ENCODE results near the gene FAM83B.
A peak's percentile ranks its signal among the peaks of the same experiment; 100 is the strongest.
"Not testable (repeated sequence)": the region's sequence is repeated elsewhere in the genome, so short reads cannot be mapped to it uniquely, and the experiment has no call there.

FAM83B gene, protein sequence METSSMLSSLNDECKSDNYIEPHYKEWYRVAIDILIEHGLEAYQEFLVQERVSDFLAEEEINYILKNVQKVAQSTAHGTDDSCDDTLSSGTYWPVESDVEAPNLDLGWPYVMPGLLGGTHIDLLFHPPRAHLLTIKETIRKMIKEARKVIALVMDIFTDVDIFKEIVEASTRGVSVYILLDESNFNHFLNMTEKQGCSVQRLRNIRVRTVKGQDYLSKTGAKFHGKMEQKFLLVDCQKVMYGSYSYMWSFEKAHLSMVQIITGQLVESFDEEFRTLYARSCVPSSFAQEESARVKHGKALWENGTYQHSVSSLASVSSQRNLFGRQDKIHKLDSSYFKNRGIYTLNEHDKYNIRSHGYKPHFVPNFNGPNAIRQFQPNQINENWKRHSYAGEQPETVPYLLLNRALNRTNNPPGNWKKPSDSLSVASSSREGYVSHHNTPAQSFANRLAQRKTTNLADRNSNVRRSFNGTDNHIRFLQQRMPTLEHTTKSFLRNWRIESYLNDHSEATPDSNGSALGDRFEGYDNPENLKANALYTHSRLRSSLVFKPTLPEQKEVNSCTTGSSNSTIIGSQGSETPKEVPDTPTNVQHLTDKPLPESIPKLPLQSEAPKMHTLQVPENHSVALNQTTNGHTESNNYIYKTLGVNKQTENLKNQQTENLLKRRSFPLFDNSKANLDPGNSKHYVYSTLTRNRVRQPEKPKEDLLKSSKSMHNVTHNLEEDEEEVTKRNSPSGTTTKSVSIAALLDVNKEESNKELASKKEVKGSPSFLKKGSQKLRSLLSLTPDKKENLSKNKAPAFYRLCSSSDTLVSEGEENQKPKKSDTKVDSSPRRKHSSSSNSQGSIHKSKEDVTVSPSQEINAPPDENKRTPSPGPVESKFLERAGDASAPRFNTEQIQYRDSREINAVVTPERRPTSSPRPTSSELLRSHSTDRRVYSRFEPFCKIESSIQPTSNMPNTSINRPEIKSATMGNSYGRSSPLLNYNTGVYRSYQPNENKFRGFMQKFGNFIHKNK

DNA sequence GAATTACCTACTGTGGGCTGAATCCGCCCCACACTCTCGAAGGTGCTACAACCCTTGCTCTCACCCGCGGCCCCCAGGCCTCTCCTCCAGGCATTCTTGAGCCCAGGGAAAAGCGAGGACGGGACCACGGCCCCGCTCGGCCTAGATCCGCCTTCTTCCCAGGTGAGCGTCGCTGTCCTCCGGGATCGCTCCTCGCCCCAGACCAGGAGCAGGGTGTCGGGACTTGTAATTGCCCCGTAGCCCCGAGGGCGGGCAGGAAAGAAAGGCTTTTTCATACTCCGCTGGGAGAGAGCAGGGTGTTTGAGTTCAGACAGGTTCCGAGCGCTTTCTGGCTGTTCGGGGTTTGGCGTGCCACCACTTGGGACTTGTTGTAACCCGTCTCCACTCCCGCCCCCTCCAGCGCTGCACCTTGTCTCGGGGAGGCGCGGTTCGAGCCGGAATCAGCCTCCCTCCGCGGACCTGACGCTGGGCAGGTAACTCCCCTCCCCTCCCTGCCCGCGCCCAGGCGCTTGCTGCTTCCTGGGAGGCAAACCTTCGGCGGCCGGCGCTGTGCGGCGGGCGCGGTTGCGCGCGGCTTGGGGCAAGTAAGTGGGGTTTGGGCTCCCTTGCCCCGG, at the start of gene FAM83B:
FAM83B (plus strand) TSS at position 529 of the 614 bp plus-strand sequence. CDS start 23,476 bp downstream, outside the sequence.
- no peak for DNase-seq (ENCODE audit: low spot score)

GRCh38 chr6:54796918-54797317, 49.7 kb upstream of the FAM83B start:
- DNase-seq (ENCODE audit: low spot score), result not testable (repeated sequence)

DNA sequence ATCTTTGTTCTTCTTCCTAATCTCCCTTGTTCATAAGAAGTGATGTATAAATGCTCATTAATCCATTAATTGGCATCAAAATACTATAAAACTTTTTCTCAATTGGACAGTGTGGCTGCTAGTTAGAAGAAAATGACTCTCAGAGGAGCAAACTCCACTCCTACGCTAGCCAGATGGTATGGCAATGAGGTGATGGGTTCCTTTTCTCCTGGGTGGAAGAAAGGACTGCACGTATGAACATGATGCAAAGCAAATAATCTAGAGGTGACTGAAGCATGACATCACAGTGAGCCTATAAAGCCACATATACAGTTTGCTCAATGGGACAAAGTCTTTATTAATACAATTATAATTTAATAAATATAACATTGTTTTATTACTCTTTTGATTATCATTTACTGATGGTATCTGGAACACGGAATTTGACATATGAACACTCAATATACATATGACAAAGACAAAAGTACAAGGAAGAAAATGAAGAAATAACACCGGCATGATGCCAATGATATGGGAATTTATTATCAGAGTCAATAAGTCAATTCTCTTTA, 46.4 kb upstream of the FAM83B start:
- no peak for DNase-seq (ENCODE audit: low spot score)

DNA sequence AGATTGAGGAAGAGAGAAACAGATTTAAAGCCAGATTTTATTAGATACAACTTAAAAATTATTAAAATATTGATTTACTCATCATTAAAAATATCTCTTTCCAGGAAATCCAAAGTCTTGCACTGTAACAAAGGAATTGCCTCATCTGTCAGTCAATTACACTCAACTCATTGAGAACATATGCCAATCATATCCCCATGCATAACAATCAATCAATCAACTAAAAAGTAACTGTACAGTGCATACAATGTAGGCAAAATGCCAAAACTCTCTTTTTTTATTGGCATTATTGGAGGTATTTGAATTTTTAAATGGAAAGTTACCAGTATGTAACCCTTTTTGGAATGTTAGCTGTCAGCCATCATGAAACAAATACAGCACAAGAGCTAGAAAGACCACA, 45.3 kb upstream of the FAM83B start:
- DNase-seq (ENCODE audit: low spot score), result no peak

GRCh38 chr6:54801669-54802068, 44.9 kb upstream of the FAM83B start:
- DNase-seq (ENCODE audit: low spot score), result no peak

- no peak for DNase-seq (ENCODE audit: low spot score)
Observed at GRCh38 chr6:54802775-54803634, 43.6 kb upstream of the FAM83B start.

GRCh38 chr6:54805077-54805476, 41.5 kb upstream of the FAM83B start:
- DNase-seq (ENCODE audit: low spot score), result no peak

DNA sequence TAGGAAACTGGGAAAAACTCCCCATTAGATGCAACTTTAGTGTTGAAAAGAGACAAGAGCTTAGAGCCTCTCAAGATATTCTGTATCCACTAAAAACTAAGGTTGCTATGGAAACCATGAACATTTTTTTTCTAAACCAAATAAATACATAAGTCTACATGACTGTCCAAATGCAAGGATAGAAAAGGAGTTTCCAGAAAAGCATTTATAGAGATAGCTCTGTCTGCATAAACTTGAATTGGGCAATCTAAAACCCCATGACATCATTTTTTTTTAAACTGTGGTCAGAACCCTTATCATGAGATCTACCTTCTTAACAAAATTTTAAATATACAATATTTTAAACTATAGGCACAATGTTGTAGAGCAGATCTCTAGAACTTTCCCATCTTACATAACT, 36.4 kb upstream of the FAM83B start:
- DNase-seq (ENCODE audit: low spot score), result no peak

- DNase-seq (ENCODE audit: low spot score), result no peak
Observed at GRCh38 chr6:54813892-54814291, 32.7 kb upstream of the FAM83B start.

GRCh38 chr6:54817236-54817635, 29.3 kb upstream of the FAM83B start:
- DNase-seq (ENCODE audit: low spot score), result no peak

GRCh38 chr6:54817834-54818233, 28.7 kb upstream of the FAM83B start:
- DNase-seq (ENCODE audit: low spot score), result no peak

DNA sequence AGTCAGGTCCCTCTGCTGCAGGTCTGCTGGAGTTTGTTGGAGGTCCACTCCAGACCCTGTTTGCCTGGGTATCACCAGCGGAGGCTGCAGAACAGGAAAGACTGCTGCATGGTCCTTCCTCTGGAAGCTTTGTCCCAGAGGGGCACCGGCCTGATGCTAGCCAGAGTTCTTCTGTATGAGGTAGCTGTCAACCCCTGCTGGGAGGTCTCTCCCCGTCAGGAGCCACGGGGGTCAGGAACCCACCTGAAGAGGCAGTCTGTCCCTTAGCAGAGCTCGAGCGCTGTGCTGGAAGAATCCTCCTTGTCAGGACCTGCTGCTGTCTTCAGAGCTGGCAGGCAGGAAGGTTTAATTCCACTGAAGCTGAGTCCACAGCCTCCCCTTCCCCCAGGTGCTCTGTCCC, 22.3 kb upstream of the FAM83B start:
- DNase-seq (ENCODE audit: low spot score), result not testable (repeated sequence)

DNA sequence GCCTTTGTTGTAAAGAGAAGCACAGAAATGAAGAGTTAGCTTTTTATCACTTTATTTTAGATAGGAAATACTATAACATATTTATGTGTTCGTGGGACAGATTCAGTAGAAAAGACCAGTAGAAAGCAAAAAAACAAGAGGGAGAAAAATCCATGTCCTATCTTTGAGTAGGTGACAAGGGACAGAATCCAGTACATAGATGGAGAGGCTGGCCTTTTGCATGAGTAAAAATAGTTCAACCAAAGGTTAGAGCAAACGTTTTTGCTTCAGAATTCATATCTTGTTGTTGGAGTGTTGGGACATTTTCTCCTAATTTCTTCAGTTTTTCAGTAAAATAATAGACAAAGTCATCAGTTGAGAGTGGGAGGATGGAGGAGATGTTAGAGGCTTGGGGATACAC, 19.6 kb upstream of the FAM83B start:
- DNase-seq (ENCODE audit: low spot score), result no peak

DNA sequence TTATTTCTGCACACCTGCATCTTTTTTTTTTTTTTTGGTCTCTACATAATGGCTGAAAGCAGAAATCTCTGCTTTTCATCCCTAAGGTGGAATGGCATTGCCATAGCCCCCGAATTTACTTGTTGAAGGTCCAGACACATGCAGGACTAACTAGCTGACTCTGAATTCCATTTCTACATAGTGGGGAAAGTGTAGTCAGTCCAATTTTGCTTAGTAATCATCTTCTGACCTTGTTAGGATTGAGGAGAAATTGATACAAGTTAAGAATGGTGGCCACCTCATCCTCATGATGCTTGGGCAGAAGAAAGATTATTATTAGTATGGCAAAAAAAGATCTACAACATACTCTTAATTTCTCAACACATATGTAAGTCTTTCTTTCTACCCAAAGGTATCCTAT, 16.4 kb upstream of the FAM83B start:
- no peak for DNase-seq (ENCODE audit: low spot score)

- DNase-seq (ENCODE audit: low spot score), result no peak
Observed at GRCh38 chr6:54835176-54835575, 11.4 kb upstream of the FAM83B start.

DNA sequence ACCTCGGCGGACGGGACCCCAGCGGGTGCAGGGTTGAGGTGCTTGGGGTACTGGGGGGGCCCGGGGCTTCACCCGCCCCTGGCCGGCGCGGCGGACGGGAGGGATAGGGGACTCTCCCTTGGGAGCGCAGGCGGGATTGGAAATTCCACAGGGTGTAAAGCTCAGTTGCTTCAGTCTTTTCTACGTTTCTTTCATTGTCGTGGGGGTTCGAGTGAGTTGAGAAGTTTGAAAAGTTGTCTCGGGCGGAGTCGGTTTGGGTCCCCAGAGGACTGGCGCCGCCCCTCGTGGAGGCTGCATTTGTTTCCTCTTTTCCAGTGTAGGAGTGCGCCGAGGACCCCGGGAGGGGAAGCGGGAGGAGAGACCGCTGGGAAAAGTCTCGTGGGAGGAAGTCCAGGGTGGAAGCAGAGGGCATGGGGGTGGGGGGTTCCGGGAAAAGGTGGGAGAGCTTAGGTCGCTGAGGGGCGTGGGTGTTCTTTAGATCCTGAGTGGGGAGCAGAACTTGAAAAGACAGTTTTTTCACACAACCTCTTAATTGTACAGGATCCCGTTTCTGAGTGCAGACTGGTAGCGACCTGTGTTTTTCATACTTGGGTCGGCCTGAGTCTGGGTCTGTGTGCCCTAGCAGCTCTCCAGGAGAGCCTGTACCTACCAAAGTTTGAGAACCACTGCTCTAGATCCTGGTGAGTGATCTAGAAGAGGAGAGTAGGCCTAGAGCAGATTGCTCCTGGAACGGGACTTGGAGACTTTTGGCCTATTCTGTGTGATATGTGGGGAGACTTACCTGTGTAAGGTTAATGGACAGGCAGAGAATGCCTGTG, 495 bp downstream of the FAM83B start:
- peak; percentile 61 for DNase-seq (ENCODE audit: low spot score)

DNA sequence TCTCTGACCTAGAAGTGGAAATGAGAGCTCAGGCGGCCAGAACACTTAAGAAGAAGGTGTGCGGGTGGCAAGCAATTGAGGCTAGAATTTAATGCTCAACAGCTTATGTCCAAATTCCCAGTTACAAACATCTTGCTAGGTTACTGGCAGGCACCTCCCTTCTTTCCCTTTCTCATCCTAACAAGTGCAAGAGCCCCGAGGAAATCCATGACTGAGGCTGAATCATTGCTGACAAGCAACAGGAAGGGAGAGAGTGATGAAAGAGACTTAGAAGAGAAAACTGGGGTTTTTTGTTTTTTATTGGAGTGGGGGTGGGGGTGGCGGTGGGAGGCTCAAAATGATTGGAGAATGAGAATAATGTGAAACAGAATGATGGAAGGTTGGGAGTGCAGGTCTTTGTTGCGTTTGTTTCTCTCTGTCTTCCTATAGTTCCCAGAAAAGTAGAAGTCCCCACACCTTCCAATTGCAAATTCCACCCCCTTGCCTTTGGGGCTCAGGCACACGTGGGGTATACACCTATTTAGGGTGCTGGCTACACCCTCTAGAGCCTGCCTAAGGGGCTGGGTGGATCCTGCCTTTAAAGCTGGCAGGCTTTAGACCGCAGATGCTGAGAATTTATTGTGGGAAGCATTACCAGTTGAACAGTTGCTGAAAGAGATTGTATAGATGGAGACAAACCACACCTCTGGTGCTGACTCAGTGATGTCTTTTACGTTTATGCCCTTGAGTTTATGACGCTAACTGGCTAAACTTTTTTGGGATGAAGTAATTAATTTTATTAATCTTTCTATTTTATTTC, 1.4 kb downstream of the FAM83B start:
- DNase-seq (ENCODE audit: low spot score), result no peak

- DNase-seq (ENCODE audit: low spot score), result no peak
Observed at GRCh38 chr6:54850114-54850513, 3.5 kb downstream of the FAM83B start.

DNA sequence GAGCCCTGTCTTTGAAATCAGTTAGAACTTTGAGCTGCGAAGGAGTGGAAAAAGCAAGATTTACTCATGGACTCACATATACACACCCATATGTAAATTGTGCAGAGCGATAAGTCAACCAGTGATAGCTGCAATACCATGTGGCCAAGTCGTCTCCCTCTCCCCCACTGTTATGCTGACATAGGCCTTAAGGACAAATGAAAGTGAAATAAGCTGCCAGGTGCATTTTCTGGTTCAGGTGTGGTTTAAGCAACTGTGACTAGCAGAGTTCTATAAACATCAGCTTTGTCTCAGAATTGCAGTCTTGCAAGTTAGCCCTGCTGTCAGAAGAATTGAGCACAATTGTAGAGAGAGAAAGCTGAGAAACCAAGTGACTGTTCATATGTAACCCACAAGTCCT, 9.6 kb downstream of the FAM83B start:
- DNase-seq (ENCODE audit: low spot score), result no peak
